NCI-H69 (cell line): ENCODE results near the gene ZBTB7A.
"Not testable (repeated sequence)": the region's sequence is repeated elsewhere in the genome, so short reads cannot be mapped to it uniquely, and the experiment has no call there.

Experiments
- DNase-seq: peaks from one replicate; lab custom pipeline; 2025; lab: John Stamatoyannopoulos, UW

Gene ZBTB7A

GRCh38 chr19:4016486-4016885 lies 50.2 kb downstream of the ZBTB7A start:
- DNase-seq: no peak

- no peak for DNase-seq
Observed at GRCh38 chr19:4015705-4016402, 50.8 kb downstream of the ZBTB7A start.

- no peak for DNase-seq
Observed at GRCh38 chr19:4014541-4015491, 51.9 kb downstream of the ZBTB7A start.

- DNase-seq: no peak
Observed at GRCh38 chr19:4013886-4014540, 52.7 kb downstream of the ZBTB7A start.

GRCh38 chr19:4012975-4013634 lies 53.6 kb downstream of the ZBTB7A start:
- DNase-seq: no peak

GRCh38 chr19:4012092-4012974 lies 54.4 kb downstream of the ZBTB7A start:
- peak; percentile 90 for DNase-seq

- not testable (repeated sequence) for DNase-seq
Observed at GRCh38 chr19:4011430-4011829, 55.3 kb downstream of the ZBTB7A start.

GRCh38 chr19:4010808-4011110 lies 55.9 kb downstream of the ZBTB7A start:
- DNase-seq: no peak

GRCh38 chr19:4009990-4010807 lies 56.5 kb downstream of the ZBTB7A start:
- peak; percentile 62 for DNase-seq

GRCh38 chr19:4007836-4008539 lies 58.7 kb downstream of the ZBTB7A start:
- DNase-seq: peak; percentile 36

GRCh38 chr19:4007021-4007835 lies 59.5 kb downstream of the ZBTB7A start, which contains the start of gene PIAS4:
Gene PIAS4, plus strand, starts transcription at chr19:4007736. Its CDS starts 25 bp downstream, at chr19:4007761.
- DNase-seq: peak; percentile 98

- not testable (repeated sequence) for DNase-seq
Observed at GRCh38 chr19:4005436-4005835, 61.3 kb downstream of the ZBTB7A start.

GRCh38 chr19:4000798-4001197 lies 65.9 kb downstream of the ZBTB7A start:
- not testable (repeated sequence) for DNase-seq

GRCh38 chr19:3998667-3999412 lies 67.9 kb downstream of the ZBTB7A start:
- not testable (repeated sequence) for DNase-seq

GRCh38 chr19:3995607-3996006 lies 71.1 kb downstream of the ZBTB7A start:
- no peak for DNase-seq
